Activated naive CD8-positive, alpha-beta T cell treated with anti-CD3 and anti-CD28 coated beads, Interleukin-2, amount 50 U/mL, for 24 hours (primary cell): Measurements from ENCODE around the gene GRAP2.
A peak's percentile ranks its signal among the peaks of the same experiment; 100 is the strongest.

ENCODE experiments used
- ATAC-seq: fragments of 150-1000 bp; cut with Tn5 transposase; one replicate; pipeline ENCODE4 v1.10.0; 2021
- DNase-seq: peaks from one replicate; pipeline ENCODE4 v3.0.0; 2021
- H3K27ac Mint-ChIP-seq: one replicate; pipeline ENCODE4 v1.8.0; 2021; ENCODE audit warnings: mild to moderate bottlenecking, mixed read lengths
- H3K27me3 Mint-ChIP-seq: one replicate; pipeline ENCODE4 v1.8.0; 2021; ENCODE audit warnings: mixed read lengths
- H3K36me3 Mint-ChIP-seq: one replicate; pipeline ENCODE4 v1.8.0; 2021; ENCODE audit warnings: low read depth, mixed read lengths
- H3K4me1 Mint-ChIP-seq: one replicate; pipeline ENCODE4 v1.8.0; 2021; ENCODE audit warnings: mixed read lengths
- H3K4me3 Mint-ChIP-seq: one replicate; pipeline ENCODE4 v1.8.0; 2021; ENCODE audit warnings: mild to moderate bottlenecking, moderate library complexity, mixed read lengths
- H3K9me3 Mint-ChIP-seq: one replicate; pipeline ENCODE4 v1.8.0; 2021; ENCODE audit warnings: mixed read lengths

Gene GRAP2

DNA sequence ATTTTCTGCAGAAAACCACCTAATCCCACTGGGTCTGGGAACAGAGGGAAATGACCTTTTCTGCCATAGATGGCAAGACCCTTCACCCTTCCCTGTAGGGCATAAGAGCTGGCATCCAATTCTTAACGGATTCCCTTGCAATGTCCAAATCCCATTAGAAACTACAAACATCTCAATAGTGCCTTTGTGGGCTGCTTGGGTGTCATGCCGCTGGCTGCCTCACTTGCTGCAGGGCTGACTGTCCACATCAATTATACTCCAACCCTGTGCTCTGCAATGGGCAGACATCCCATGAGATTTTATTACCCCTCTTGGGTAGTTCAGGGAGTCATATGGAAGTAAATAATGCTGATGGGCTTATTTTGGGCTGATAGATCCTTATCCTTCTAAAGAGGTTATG lies 7.3 kb downstream of the GRAP2 start:
- Mint-ChIP-seq H3K4me1 (peaks cover 70% of the 10 kb centered on the region), H3K27ac (peak overlapping the region; percentile 93), H3K27me3 (no peaks in the 10 kb centered on the region), H3K9me3 (peaks cover 4% of the 10 kb centered on the region), H3K4me3 (peak overlapping the region; percentile 87), H3K36me3 (peaks cover 3% of the 10 kb centered on the region)
- ATAC-seq (no peak), DNase-seq (no peak)

DNA sequence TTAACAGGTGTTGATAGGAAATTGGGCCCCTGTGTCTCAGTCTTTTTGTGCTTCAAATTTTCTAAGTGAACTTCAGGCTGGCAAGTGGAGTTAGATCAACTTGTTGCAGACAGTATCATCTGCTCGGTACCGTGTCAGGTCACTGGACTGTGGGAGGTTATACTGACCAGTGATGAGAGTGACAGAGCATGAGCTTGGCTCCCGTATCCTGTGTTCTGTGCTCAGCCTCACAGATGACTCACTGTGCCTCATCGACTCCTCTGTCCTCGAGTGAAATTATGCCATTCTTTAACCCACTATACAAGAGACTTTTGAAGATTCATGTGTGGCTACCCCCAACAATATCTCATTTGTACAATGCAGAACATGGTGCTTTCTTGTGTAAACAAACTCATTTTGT lies 7.9 kb downstream of the GRAP2 start:
- H3K4me3 Mint-ChIP-seq, result peak overlapping the region; percentile 87
- peaks cover 76% of the 10 kb centered on the region for H3K4me1 Mint-ChIP-seq
- H3K36me3 Mint-ChIP-seq, result peaks cover 3% of the 10 kb centered on the region
- DNase-seq, result no peak
- H3K27me3 Mint-ChIP-seq, result no peaks in the 10 kb centered on the region
- H3K27ac Mint-ChIP-seq, result peak overlapping the region; percentile 93
- peak; percentile 53 for ATAC-seq
- peaks cover 4% of the 10 kb centered on the region for H3K9me3 Mint-ChIP-seq

DNA sequence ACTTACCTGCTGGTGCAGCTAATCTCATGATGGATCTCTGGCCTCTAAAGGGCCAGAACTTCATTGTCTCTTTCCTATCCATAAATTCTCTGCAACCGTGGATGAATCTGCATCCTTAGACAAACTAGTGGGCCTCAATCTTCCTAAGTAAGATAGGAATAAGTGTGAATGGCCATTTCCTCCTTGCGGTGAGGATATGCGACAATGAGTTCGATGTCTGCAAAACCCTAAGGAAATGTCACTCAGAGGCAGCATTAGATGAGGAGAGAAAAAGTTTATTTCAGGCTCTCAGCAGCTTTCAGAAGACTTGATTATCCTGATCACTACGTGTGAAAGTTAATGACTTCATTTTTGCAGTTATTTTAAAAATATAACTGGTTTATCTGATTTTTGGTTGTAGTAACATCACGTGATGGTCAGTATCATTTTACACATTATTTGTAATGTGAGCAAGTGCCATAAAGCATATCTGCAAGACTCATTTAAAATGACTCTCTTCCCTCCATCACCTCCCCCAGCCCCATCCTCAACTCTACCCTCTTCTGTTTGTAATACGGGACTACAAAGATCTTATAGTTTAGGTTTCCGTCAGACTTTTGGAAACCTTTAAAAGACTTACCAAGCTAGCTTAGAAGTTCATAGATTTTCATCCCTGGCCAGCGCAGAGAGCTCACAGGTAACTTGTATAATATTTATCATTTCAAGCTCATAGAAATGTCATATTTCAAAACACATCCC lies 10.2 kb downstream of the GRAP2 start:
- DNase-seq (no peak), ATAC-seq (no peak)
- Mint-ChIP-seq H3K9me3 (peaks cover 4% of the 10 kb centered on the region), H3K27ac (peak overlapping the region; percentile 93), H3K36me3 (peaks cover 3% of the 10 kb centered on the region), H3K27me3 (no peaks in the 10 kb centered on the region), H3K4me3 (peak overlapping the region; percentile 87), H3K4me1 (peaks cover 89% of the 10 kb centered on the region)

DNA sequence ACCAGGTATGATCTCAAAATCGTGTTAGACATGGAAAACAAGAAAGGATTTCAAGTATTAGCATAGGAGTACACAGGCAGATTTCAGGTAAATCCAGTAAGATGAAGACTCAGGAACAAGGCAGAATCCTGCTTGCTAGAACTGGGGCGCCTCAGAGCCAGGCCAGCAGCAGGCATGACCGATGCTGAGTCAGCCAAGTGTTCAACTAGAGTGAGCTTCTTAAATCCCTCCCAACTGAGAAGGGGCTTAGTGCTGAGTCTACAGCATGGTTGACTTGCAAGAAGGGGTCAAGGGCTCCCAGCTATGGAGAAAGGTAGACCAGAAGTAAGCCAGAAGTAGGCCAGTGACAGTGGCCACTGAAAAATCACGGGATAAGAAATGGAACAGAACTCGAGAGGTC lies 12.4 kb downstream of the GRAP2 start:
- Mint-ChIP-seq H3K27me3 (no peaks in the 10 kb centered on the region), H3K4me3 (peak overlapping the region; percentile 87), H3K27ac (peak overlapping the region; percentile 93), H3K9me3 (peaks cover 4% of the 10 kb centered on the region), H3K4me1 (peaks cover 98% of the 10 kb centered on the region), H3K36me3 (peaks cover 6% of the 10 kb centered on the region)
- DNase-seq, result no peak
- no peak for ATAC-seq

DNA sequence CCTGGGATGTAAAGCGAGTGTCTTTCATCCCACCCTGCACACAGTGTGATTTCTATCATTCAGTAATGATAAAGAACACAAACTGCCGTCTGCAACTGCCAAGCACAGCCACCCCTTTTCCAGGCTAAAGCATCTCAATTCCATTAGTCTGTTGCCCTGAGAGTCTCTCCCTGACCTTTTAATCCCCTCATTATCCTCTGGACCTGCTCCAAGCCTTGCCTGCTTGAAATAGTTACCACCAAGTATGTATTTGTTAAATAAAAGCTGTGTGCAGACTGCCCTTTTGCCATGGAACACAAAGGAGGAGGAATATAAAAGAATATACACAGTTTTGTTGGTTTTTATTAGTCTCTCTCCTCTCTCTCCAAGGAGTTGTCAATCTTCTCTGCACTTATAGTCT lies 13.0 kb downstream of the GRAP2 start:
- H3K27me3 Mint-ChIP-seq, result no peaks in the 10 kb centered on the region
- ATAC-seq, result no peak
- H3K4me1 Mint-ChIP-seq, result peaks cover 98% of the 10 kb centered on the region
- H3K9me3 Mint-ChIP-seq, result peaks cover 4% of the 10 kb centered on the region
- no peak for DNase-seq
- H3K4me3 Mint-ChIP-seq, result peak overlapping the region; percentile 87
- peaks cover 6% of the 10 kb centered on the region for H3K36me3 Mint-ChIP-seq
- H3K27ac Mint-ChIP-seq, result peak overlapping the region; percentile 93

DNA sequence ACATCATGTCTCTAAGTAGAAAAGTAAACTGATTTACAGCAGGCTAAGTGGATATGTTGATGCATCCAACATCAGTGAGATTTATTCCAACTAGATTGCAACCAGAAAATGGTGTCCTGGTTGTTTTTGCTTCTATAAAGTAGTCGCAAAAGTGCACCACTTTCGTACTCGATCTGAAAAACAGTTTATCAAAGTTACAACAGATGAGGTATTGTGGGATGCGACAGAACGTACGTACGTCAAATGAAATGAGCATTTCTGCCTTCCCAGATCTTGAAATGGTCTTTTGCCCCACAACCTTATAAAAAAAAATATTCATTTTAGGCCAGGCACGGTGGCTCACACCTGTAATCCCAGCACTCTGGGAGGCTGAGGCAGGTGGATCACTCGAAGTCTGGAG lies 13.7 kb downstream of the GRAP2 start:
- Mint-ChIP-seq H3K36me3 (peaks cover 6% of the 10 kb centered on the region), H3K27ac (peak overlapping the region; percentile 93), H3K4me3 (peak overlapping the region; percentile 87), H3K27me3 (no peaks in the 10 kb centered on the region), H3K9me3 (peaks cover 4% of the 10 kb centered on the region), H3K4me1 (peaks cover 96% of the 10 kb centered on the region)
- ATAC-seq, result no peak
- no peak for DNase-seq

DNA sequence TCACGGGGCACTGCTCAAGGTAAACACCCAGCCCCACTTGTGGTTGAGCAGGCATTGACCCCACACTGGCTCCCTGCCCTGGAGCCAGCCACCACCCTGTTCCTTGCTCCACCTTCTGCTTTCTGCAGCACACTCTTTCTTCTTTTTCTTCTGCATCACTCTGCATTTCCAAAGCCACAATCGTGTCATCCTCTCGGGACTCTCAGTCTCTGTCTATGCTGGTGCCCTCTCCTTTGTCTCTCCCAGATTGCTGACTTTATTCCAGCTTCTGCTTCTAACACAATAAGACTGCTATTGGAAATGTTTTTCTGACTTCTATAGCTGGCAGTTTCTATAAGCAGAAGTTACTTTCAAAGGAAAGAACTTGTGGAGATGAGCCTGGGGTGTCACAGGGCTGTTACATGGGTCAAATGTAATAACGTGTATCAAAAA lies 14.4 kb downstream of the GRAP2 start:
- peaks cover 2% of the 10 kb centered on the region for H3K36me3 Mint-ChIP-seq
- no peaks in the 10 kb centered on the region for H3K27me3 Mint-ChIP-seq
- ATAC-seq (no peak), DNase-seq (no peak)
- H3K4me3 Mint-ChIP-seq, result peak overlapping the region; percentile 87
- peaks cover 96% of the 10 kb centered on the region for H3K4me1 Mint-ChIP-seq
- peak overlapping the region; percentile 93 for H3K27ac Mint-ChIP-seq
- H3K9me3 Mint-ChIP-seq, result no peaks in the 10 kb centered on the region

DNA sequence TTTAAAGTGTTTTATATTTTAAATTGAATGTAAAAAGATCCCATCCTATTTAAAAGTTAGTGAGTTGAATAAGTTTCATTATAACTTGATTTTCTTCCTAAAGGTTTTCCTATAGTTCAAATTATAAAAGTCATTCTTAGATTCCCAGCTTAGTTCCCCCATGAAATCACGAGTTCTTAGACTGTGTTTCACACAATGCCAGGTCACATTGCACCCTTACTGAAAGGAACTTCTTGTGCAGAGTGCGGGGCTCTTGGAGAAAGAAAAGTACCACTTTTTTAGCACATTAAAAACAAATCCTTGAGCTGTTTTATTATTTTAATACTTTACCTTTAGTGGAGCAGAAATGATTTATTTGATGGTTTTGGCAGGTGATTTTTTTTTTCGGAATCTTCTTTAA lies 15.6 kb downstream of the GRAP2 start:
- Mint-ChIP-seq H3K36me3 (peaks cover 2% of the 10 kb centered on the region), H3K4me3 (peak overlapping the region; percentile 87)

DNA sequence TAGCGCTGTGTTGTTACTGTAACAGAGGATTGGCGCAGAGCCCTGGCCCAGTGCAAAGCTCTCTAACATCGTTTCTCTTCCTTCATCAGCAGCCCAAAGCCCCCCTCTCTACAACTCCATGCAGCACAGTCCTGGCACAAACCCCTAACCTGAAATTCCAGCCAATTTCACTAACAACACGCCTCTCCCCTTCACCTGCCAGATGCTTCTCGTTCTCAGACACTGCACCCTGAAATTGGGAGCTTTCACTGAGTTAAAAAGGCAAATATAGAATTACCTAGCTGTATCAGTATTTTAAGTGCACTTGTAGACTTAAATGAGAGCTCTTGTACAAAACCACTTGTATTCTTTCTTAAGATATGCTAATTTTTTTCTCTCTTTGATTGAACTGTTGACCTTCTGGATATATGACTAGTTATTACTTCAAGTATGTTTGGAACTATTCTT lies 16.3 kb downstream of the GRAP2 start:
- Mint-ChIP-seq H3K36me3 (peaks cover 2% of the 10 kb centered on the region), H3K4me3 (peak overlapping the region; percentile 76), H3K27me3 (no peaks in the 10 kb centered on the region), H3K9me3 (no peaks in the 10 kb centered on the region), H3K4me1 (peaks cover 95% of the 10 kb centered on the region), H3K27ac (peak overlapping the region; percentile 90)
- no peak for DNase-seq
- ATAC-seq, result no peak

More for the DNA sequence above, 15.6 kb downstream of the GRAP2 start:
- peaks cover 96% of the 10 kb centered on the region for H3K4me1 Mint-ChIP-seq
- ATAC-seq (no peak), DNase-seq (no peak)
- peak overlapping the region; percentile 93 for H3K27ac Mint-ChIP-seq
- H3K27me3 Mint-ChIP-seq, result no peaks in the 10 kb centered on the region
- H3K9me3 Mint-ChIP-seq, result no peaks in the 10 kb centered on the region

DNA sequence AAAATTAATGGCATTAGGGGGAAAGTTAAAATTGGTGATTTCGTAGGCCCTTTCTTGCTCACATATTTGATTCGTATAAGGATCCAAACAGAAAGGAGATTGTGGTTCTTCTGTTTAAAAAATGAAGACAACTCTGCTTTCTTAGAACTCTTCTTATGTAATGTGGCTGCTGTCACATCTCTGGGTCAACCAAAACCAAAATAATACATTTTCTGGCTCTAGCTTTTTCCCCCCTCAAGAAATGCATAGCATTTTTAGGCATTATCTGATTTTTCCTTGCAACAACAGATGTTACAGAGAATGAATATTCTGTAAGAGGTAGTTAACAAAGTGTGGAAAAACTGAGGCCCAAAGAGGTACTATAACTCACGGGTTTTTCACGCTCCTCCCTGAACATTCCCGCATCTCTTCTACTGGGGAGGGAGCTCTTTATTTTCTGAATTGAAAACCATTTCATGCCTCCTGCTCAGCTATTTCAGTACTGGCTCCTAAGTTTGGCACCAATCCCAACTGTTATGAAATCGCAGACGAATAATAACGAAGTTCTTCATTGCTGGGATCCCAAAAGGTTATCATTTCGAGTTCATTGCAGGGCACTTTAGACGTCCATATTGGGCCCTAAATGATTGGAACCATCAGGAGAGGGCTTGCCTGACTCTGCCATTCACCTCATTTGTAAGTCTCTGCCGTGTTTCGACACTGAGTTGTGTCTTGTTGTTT lies 17.1 kb downstream of the GRAP2 start:
- H3K36me3 Mint-ChIP-seq, result peaks cover 2% of the 10 kb centered on the region
- no peak for DNase-seq
- peaks cover 94% of the 10 kb centered on the region for H3K4me1 Mint-ChIP-seq
- no peaks in the 10 kb centered on the region for H3K27me3 Mint-ChIP-seq
- no peaks in the 10 kb centered on the region for H3K9me3 Mint-ChIP-seq
- no peak for ATAC-seq
- peak overlapping the region; percentile 76 for H3K4me3 Mint-ChIP-seq
- H3K27ac Mint-ChIP-seq, result peak overlapping the region; percentile 90

DNA sequence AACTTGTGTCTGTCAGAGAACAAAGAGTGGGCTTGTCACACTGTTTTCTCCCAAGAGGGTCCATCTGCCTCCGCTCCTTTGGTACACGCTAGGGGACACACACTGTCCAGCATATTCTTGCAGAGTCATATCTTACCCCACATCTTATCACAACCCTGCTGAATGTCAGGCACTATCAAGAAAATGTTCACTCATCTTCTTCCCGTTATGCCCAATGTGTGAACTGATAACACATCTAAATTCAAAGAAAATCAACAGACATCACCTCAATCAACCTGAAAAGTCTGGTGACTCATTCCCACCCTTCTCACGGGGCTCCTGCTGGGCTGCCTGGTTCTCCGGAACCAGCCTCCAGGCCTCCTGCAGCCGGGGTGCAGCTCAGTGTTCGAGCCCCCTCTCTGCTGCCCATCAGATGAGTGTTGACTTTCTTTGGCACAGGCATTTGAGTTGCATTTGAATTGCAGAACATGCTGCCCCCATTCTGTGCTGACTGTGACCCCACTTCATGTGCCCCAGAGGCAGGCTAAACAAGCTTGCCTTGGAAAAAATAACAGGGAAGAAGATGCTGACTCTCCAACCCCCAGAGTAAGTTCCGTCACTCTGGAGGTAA lies 19.4 kb downstream of the GRAP2 start:
- peak overlapping the region; percentile 63 for H3K4me3 Mint-ChIP-seq
- H3K27me3 Mint-ChIP-seq, result no peaks in the 10 kb centered on the region
- no peaks in the 10 kb centered on the region for H3K9me3 Mint-ChIP-seq
- ATAC-seq, result peak; percentile 79
- peak overlapping the region; percentile 91 for H3K27ac Mint-ChIP-seq
- peaks cover 95% of the 10 kb centered on the region for H3K4me1 Mint-ChIP-seq
- H3K36me3 Mint-ChIP-seq, result peaks cover 5% of the 10 kb centered on the region
- DNase-seq, result peak; percentile 67

DNA sequence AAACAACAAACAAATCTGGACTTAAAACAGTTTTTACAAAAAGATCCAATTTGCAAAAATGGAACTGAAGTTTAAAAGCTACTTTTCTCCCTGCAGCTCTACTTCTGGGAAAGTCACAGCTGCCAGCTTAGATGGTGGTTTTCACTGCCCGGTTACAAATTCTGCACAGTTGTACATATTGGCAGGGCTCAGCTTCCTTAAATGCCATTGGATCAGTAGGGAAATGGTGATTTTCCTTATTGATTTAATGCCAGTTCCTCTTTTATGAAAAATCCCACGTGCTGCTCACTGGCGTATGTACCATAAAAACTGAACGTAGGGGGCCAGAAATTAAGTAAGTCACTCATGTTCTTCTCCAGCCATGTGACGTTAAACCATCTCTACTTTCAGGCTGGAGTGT lies 22.8 kb downstream of the GRAP2 start:
- Mint-ChIP-seq H3K36me3 (peaks cover 15% of the 10 kb centered on the region), H3K27me3 (no peaks in the 10 kb centered on the region), H3K27ac (no peak overlapping the region), H3K9me3 (no peaks in the 10 kb centered on the region), H3K4me3 (no peak overlapping the region), H3K4me1 (peaks cover 74% of the 10 kb centered on the region)
- DNase-seq (no peak), ATAC-seq (no peak)

DNA sequence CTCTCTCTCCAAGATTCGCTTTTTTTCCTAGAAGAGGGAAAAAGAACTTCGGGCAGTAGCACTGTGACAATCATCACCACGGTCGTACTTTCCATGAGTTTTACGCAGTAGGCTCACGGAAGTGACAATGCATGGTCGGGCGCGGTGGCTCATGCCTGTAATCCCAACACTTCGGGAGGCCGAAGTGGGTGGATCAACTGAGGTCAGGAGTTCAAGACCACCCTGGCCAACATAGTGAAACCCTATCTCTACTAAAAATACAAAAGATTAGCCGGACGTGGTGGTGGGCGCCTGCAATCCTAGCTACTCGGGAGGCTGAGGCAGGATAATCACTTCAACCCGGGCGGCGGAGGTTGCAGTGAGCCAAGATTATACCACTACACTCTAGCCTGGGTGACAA lies 23.4 kb downstream of the GRAP2 start:
- Mint-ChIP-seq H3K27me3 (no peaks in the 10 kb centered on the region), H3K4me3 (no peak overlapping the region), H3K4me1 (peaks cover 70% of the 10 kb centered on the region), H3K9me3 (no peaks in the 10 kb centered on the region), H3K36me3 (peaks cover 15% of the 10 kb centered on the region), H3K27ac (no peak overlapping the region)
- ATAC-seq (no peak), DNase-seq (no peak)

DNA sequence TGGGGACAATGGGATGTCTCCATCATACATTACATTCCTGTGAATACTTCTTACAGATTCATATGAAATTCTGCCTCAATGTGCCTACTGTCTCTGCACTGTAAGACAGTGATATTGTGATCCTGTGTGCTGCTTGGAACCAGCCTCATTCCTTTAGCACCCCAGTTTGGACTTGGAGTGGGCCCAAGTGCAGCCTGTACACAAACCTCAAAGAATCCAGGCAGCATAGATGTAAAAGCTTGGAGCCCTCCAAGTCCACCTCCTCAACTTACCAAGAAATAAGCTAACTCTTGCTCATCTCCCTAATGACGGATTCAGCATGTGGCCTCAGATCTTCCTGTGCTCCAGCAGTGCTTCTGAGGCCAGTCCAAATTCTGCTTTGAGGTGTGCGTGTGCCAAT lies 24.4 kb downstream of the GRAP2 start:
- H3K4me1 Mint-ChIP-seq, result peaks cover 60% of the 10 kb centered on the region
- ATAC-seq, result no peak

More for the DNA sequence above, 24.4 kb downstream of the GRAP2 start:
- H3K4me3 Mint-ChIP-seq, result no peak overlapping the region
- no peak for DNase-seq
- H3K9me3 Mint-ChIP-seq, result no peaks in the 10 kb centered on the region
- H3K36me3 Mint-ChIP-seq, result peaks cover 15% of the 10 kb centered on the region
- H3K27ac Mint-ChIP-seq, result no peak overlapping the region
- H3K27me3 Mint-ChIP-seq, result no peaks in the 10 kb centered on the region
